ENCODE measurements around the gene DENND4B.
A peak's percentile ranks its signal among the peaks of the same experiment; 100 is the strongest.
"Not testable (repeated sequence)": the region's sequence is repeated elsewhere in the genome, so short reads cannot be mapped to it uniquely, and the experiment has no call there.

DENND4B gene

DNA sequence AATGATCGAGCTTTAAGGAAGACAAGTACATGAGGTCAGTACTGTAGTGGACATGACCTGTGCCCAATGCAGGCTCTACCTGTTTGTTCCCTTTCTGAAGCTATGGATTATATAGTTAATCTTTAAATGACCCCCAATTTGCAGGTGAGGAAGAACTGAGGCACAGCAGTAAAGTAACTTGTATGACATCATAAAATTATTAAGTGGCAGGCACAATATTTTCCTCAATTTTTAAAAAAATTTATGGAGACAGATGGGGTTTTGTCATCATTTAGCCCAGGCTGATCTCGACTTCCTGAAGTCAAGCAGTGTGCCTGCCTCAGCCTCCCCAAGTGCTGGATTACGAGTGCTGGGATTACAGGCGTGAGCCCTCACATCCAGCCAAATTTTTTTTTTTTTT lies 20.1 kb downstream of the DENND4B start:
- DNase-seq (ENCODE audit: low read depth in 2 of 2) = no peak

GRCh38 chr1:153922972-153923925 lies 23.3 kb downstream of the DENND4B start, which contains the start of gene GATAD2B:
Gene GATAD2B (minus strand): TSS chr1:153922972. CDS start chr1:153828347, 94,625 bp downstream.
- DNase-seq (ENCODE audit: low read depth in 2 of 2) = peak; percentile 92 to 97

- DNase-seq (ENCODE audit: low read depth in 2 of 2) = peak in 1 of 2 donors; percentile 24
These were observed 24.2 kb downstream of the DENND4B start for GRCh38 chr1:153922076-153922971.

GRCh38 chr1:153921803-153922075 lies 24.8 kb downstream of the DENND4B start:
- no peak for DNase-seq (ENCODE audit: low read depth in 2 of 2)

DNA sequence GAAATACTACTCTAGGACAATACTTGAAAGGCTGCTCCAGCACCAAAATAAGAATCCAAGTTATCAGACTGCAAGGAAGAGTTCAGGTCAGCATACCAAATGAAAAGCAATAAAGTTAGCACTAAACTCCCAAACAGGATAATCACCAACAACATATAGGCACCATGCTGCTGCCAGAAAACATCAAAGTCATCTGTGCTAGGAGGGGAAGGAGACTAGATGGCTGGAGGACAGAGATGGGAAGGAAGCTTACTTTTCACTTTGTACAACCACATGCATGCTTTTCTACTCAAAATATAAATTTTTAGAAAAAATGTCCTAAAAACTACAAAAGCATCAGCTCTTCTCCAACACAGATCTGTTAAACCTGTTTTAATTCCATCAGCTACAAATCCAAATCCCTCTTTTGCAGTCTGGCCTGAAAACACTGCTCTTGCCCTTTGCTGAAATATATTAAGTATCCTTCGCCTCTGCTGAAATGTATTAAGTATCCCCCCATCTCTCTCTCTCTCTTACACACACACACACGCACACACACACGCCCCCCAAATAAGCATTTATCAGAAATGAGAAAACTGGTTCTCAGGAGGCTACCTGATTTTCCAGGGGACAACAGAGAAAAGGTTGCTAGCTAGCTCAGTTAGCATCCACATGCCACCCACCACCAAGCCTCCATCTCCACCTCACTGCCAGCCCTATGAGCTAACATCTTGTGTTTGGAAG lies 25.3 kb downstream of the DENND4B start:
- no peak for DNase-seq (ENCODE audit: low read depth in 2 of 2)

DNA sequence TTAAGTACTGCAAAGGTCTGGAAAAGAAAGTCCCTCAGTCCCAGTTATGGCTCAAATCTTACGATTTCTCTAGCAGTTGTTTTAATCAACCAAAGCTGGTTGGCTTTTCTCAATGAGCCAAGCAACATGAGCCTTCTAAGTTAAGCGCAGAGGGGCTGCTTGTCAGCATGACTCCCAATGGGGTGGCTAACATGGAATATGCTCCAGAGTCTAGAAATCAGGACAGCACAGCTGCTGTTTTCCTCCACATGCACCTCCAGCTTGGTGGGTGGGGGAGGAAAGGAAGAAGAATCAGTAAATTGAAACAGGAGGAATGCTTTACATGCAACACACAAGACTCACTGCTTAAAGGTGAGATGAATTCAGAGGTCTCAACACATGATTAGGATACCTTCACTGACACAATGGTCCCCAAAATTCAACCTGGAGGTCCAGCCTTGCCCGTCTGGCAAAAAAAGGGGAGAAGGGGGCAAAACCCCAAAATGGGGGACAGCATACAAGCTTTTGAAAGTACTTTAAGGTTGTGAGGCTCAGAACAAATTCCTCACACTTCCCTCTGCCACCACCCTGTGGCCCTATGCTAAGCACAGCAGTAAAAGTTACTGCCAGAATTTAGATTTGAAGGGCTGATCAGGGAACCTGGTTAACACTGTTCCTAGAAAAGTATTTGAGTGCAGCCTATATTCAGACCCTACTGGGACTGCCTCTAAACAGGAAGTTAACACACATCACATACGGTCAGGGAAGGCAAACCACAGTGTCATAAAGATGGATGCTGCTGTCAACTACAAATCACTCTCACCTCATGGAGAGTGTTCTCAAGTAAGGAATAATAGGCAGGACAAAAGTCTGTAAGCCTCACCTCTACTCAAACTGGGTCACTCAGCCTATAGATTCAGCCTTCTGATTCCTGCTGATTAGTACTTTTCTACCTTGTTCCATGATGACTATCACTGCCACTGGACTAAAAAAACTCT lies 26.4 kb downstream of the DENND4B start:
- no peak for DNase-seq (ENCODE audit: low read depth in 2 of 2)

- no peak for DNase-seq (ENCODE audit: low read depth in 2 of 2)
These were observed 30.2 kb downstream of the DENND4B start for GRCh38 chr1:153916297-153916696.

GRCh38 chr1:153912349-153912748 lies 34.2 kb downstream of the DENND4B start:
- DNase-seq (ENCODE audit: low read depth in 2 of 2) = no peak

DNA sequence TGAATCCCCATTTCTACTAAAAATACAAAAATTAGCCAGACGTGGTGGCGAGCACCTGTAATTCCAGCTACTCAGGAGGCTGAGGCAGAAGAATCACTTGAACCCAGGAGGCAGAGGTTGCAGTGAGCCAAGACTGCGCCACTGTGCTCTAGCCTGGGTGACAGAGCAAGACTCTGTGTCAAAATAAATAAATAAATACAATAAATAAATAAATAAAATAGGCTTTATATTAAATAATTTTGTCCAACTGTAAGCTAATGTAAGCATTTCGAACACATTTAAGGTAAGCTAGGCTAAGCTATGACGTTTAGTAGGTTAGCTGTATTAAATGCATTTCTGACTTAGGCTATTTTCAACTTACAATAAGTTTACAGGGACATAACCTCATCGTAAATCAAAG lies 36.0 kb downstream of the DENND4B start:
- not testable (repeated sequence) for DNase-seq (ENCODE audit: low read depth in 2 of 2)

DNA sequence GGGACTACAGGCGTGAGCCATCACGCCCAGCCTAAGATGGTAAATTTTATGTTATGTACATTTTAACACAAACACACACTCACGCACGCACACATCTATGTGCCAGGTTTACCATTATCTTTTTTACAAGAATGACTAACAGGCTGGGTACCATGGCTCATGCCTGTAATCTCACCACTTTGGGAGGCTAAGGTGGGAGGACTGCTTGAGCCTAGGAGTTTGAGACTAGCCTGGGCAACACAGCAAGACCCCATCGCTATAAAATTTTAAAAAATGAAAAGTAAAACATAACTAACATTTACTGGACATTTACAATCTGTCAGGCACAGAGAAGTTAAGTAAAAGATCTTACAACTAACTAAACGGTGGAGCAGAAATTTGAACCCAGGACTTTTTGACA lies 38.4 kb downstream of the DENND4B start:
- no peak for DNase-seq (ENCODE audit: low read depth in 2 of 2)

DNA sequence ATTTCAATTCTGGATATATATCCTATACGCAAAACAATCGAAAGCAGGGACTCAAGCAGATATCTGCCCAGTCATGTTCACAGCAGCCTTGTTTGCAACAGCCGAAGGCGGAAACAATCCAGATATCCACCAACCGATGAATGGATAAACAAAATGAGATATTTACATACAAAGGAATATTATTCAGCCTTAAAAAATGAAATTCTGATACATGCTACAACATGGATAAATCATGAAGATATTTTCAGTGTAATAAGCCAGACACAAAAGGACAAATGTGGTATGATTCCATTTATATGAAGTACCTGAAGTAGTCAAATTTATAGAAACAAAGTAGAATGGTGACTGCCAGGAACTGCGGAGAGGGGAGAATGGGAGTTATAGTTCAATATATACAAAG lies 39.4 kb downstream of the DENND4B start:
- DNase-seq (ENCODE audit: low read depth in 2 of 2) = no peak

DNA sequence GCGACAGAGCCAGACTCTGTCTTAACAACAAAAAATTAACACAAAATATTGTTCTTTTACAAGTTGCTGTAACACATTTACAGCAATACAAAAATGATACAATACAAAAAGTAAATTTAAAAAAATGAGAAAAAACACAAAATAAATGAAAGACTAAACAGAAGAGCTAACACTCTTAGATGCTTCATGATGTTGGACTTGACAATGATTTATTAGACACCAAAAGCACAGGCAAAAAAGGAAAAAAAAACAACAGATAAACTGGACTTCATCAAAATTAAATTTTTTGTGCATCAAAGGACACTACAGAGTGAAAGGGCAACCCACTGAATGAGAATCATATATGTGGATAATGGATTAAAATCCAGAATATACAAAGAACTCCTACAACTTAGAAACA lies 40.1 kb downstream of the DENND4B start:
- no peak for DNase-seq (ENCODE audit: low read depth in 2 of 2)

GRCh38 chr1:153905908-153906307 lies 40.6 kb downstream of the DENND4B start:
- not testable (repeated sequence) for DNase-seq (ENCODE audit: low read depth in 2 of 2)

DNA sequence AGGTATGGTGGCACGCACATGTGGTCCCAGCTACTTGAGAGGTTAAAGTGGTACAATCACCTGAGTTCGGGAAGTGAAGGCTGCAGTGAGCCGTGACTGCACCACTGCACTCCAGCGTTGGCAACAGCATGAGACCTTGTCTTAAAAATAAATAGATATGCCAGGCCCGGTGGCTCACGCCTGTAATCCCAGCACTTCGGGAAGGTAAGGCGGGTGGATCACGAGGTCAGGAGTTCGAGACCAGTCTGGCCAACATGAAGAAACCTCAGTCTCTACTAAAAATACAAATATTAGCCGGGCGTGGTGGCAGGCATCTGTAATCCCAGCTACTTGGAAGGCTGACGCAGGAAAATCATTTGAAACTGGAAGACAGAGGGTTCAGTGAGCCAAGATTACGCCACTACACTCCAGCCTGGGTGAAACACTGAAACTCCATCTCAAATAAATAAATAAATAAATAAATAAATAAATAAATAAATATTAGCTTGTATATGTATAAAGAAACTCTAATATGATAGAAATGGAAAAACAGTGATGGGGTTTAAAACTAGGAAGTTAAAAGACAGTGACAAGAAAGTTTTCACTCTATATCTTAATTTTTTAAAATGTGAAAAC lies 42.6 kb downstream of the DENND4B start:
- no peak for DNase-seq (ENCODE audit: low read depth in 2 of 2)

DNA sequence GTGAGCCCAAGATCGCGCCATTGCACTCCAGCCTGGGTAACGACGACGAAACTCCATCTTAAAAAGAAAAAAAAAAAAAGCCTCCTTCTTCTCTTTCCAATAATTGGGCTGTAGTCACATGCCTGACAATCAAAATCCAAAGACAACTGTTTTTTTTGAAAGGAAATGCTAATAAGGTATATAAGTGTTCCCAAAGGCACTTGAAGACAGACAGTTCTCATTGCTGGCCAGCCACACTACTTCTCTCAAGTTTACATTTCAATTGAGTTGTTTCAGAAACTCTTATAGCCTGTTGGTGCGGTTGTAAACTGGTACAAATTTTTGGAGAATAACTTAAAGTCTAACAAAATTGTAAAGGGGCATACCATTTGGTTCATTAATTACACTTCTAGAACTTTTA lies 47.0 kb downstream of the DENND4B start:
- DNase-seq (ENCODE audit: low read depth in 2 of 2) = no peak

- DNase-seq (ENCODE audit: low read depth in 2 of 2) = not testable (repeated sequence)
These were observed 50.7 kb downstream of the DENND4B start for GRCh38 chr1:153895866-153896265.

DNA sequence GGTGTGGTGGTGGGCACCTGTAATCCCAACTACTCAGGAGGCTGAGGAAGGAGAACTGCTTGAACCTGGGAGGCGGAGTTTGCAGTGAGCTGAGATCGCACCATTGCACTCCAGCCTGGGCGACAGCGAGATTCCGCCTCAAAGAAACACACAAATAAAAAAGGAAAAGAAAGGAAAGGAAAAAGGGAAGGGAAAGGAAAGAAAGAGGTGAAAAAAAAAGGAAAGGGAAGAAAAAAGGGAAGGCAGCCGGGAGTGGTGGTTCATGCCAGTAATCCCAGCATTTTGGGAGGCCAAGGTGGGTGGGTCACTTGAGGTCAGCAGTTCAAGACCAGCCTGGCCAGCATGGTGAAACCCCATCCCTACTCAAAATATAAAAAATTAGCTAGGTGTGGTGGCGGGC lies 55.5 kb downstream of the DENND4B start:
- not testable (repeated sequence) for DNase-seq (ENCODE audit: low read depth in 2 of 2)

- DNase-seq (ENCODE audit: low read depth in 2 of 2) = no peak
These were observed 58.0 kb downstream of the DENND4B start for GRCh38 chr1:153888533-153888932.

- DNase-seq (ENCODE audit: low read depth in 2 of 2) = no peak
These were observed 60.4 kb downstream of the DENND4B start for GRCh38 chr1:153886127-153886526.

DNA sequence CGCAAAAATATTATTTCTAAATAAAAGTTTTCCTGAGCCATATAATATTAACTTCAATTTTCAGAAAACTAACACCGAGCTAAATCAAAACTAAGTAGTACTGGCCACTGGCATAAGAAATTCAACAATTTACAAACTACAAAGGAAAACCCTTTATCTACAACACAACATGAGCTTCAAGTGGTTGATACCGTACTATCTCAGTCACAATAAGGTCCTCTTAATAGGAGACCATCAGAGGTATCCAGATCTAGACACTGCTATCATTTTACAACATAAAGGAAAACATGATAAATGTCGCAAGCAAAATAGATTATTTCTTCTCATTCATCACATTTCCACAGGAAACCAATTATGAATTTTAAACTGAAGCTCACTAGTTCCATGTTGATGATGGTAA lies 63.3 kb downstream of the DENND4B start:
- no peak for DNase-seq (ENCODE audit: low read depth in 2 of 2)
